ENCODE results near the gene SERINC5.
"Not testable (repeated sequence)": the region's sequence is repeated elsewhere in the genome, so short reads cannot be mapped to it uniquely, and the experiment has no call there.

The SERINC5 gene

DNA sequence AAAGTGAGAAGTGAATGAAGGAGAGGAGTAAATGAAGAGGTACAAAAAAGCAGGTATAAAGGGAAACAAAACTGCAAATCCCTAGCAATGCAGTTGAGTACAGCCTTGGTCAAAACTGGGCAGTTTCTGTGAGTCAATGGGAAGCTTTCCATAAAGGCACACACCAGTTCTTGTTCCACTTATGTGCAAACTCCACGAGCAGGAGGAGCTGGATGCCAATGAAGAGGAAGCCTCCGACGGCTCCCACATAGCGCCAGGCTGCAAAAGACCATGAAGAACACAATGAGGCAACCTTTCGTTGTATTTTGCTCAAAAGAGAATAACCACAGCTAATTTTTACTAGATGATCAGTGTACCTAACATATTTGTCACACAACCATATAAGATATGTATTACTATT, 81.1 kb downstream of the SERINC5 start:
- no peak for DNase-seq (ENCODE audit: low read depth in 2 of 3, low spot score in 1 of 3)

DNA sequence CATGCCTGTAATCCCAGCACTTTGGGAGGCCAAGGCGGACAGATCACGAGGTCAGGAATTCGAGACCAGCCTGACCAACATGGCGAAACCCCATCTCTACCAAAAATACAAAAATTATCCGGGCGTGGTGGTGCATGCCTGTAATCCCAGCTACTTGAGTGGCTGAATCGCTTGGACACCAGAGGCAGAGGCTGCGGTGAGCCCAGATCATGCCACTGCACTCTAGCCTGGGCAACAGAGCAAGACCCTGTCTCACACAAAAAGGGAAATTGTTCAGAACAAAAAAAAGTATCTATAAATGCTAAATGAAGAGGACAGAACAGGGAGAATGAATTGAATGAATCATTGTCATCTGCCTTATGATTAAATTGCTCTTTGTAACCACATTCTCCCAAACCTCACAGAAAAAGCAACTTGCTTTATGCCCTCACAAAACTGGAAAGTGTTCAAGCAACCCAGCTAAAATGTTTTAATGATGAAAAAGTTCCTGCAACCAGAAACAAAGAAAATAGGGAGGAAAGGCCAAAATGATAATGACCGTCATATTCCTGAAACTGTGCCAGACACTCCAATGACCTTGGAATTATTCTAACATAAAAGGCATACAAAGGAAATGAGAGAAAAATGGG, 83.7 kb downstream of the SERINC5 start:
- DNase-seq (ENCODE audit: low read depth in 2 of 3, low spot score in 1 of 3), result no peak

DNA sequence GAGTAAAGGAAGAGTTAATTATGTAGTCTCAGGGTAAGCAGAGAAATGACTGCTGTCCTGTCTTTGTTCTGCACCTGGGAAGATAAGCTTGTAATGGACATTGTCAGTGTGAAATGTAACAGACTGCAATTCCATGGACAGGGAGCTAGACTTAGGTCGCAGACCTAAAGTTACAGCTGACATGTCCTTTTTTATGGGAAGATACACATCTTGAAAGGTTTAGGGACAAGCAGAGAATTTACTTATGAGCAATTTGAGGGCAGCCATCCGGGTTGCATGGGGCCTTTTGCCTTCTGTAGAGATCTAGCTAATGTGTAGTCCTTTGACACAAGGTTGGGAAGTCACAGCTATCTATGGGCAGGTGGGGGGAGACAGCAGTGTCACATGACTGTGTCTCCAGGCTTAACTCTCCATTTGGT, 85.7 kb downstream of the SERINC5 start:
- DNase-seq (ENCODE audit: low read depth in 2 of 3, low spot score in 1 of 3), result no peak

- no peak for DNase-seq (ENCODE audit: low read depth in 2 of 3, low spot score in 1 of 3)
Measured at GRCh38 chr5:80168388-80169028, 87.3 kb downstream of the SERINC5 start.

- no peak for DNase-seq (ENCODE audit: low read depth in 2 of 3, low spot score in 1 of 3)
Measured at GRCh38 chr5:80165452-80165851, 90.4 kb downstream of the SERINC5 start.

DNA sequence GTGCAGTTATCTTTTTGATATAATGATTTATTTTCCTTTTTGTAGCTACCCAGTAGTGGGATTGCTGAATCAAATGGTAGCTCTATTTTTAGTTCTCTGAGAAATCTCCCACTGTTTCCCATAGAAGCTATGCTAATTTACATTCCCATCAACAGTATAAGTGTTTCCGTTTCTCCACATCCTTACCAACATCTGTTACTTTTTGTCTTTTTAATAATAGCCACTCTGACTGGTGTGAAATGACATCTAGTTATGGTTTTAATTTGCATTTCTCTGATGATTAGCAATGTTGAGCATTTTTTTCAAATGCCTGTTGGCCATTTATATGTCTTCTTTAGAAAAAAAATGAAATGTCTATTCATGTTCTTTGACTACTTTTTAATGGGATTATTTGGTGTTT, 94.7 kb downstream of the SERINC5 start:
- DNase-seq (ENCODE audit: low read depth in 2 of 3, low spot score in 1 of 3), result no peak

GRCh38 chr5:80160242-80160641, 95.6 kb downstream of the SERINC5 start:
- no peak for DNase-seq (ENCODE audit: low read depth in 2 of 3, low spot score in 1 of 3)

DNA sequence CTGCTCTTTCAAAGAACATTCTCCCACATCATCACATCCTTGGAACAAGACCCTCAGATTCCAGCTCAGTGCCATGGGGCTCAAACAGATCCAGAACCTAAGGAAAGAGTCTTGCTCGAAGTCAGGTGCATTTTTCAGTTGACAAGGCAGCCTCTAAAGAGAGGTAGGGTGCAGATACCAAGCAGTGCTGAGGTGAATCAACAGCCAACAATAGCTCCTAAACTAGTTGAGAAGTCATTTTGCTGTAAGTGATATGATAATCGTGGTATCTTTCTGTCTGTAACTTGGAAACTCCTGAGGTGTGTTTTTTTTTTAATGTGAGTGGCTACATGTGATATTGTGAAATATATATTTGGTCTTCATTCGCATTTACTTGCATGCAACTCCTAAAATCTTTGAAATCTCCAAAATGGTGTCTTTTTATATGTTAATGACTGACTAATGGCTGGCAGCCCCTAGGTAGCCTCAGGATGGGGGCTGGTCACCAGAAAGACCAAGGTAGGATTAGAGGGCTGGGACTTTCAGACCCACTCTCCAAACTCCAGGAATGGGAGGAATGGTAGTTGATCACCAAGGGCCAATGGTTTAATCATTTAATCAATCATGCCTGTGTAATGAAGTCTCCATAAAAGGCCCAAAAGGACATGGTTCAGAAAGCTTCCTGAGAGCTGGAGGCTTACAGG, 96.6 kb downstream of the SERINC5 start:
- no peak for DNase-seq (ENCODE audit: low read depth in 2 of 3, low spot score in 1 of 3)

DNA sequence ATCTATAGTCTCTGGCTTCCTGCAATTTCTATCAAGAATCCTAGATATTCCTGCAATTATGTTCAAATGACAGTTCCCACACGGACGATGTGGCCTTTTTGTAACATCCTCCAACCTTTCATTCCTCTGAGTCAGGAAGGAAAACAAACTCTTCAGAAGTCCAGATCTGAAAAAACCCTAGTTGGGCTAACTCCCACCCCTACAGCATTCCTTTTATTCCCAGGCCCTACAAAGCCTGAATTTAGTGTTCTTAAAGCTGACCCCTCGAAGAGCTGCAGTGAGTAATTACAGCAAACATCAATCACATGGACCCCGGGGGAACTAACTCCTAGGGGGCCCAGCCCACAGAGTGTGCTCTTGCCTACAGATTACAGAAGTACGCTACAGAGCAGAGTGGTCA, 99.7 kb downstream of the SERINC5 start:
- no peak for DNase-seq (ENCODE audit: low read depth in 2 of 3, low spot score in 1 of 3)

GRCh38 chr5:80154749-80155148, 101.1 kb downstream of the SERINC5 start:
- no peak for DNase-seq (ENCODE audit: low read depth in 2 of 3, low spot score in 1 of 3)

DNA sequence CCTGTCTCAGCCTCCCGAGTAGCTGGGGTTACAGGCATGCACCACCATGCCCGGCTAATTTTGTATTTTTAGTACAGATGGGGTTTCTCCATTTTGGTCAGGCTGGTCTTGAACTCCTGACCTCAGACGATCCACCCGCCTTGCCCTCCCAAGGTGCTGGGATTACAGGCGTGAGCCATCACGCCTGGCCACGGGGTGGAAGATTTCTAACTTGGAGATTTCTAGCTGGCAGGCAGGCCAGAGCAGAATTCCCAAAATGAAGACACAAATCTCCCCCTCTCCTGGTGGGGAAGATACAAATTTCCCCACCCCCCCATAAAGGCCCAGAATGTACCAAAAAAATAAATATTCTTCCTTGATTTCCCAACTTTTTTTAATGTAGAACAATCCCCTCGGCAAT, 101.6 kb downstream of the SERINC5 start:
- DNase-seq (ENCODE audit: low read depth in 2 of 3, low spot score in 1 of 3), result not testable (repeated sequence)

- DNase-seq (ENCODE audit: low read depth in 2 of 3, low spot score in 1 of 3), result no peak
Measured at GRCh38 chr5:80153586-80154126, 102.2 kb downstream of the SERINC5 start.

GRCh38 chr5:80152778-80153177, 103.1 kb downstream of the SERINC5 start:
- no peak for DNase-seq (ENCODE audit: low read depth in 2 of 3, low spot score in 1 of 3)

DNA sequence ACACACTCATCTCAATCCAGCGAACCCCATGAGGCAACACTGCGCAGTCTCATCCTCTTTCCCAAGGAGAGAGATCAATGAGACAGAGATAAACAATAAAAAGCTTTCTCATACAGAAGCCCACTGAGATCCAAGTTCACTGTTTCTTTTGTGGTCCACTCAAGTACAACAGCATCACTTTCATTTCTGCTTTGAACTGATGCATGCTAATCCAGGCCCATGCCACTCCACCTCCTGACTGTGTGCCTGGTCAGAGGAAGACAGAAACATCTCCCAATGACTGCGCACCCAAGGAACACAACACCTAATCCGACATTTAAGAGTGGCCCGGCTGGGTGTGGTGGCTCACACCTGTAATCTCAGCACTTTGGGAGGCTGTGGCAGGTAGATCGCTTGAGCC, 104.0 kb downstream of the SERINC5 start:
- DNase-seq (ENCODE audit: low read depth in 2 of 3, low spot score in 1 of 3), result no peak

DNA sequence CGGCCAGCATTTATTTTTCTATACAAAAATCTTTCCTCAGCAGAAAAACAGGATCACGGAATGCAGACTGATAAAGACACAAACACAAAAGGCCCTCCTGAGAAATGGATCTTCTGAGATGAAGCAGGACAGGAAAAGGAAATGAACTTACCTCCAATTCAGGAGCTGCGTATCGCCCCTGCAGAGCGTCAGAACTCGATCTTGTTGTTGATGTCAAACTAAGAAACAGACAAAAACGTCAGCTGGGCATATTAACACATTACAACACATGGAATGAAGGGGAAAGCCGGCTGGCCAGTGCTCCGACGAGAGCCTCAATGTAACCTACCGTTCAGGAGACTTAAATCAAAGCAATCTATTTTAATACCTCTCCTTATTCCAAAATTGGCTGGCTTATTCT, 105.1 kb downstream of the SERINC5 start:
- no peak for DNase-seq (ENCODE audit: low read depth in 2 of 3, low spot score in 1 of 3)

DNA sequence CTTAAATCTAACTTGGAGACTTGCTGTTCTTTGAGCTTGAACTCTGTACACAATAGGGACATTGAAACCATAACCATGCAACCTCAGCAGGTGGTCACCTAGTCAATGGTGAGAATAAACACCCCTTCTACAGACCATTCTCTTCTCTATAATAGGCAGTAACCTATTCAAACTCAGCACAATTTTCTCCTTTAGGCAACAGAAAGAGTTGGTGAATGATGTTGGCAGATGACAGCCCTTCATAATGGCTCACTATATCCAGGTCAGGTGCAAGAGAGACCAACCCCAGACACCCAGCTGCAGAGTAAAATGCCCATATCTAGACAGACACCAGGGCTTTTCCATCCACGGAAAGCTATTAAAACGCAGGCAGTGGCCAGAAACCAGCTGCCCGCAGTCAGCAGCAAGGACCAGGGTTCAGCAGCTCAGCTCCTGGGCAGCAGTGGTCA, 106.7 kb downstream of the SERINC5 start:
- DNase-seq (ENCODE audit: low read depth in 2 of 3, low spot score in 1 of 3), result no peak

DNA sequence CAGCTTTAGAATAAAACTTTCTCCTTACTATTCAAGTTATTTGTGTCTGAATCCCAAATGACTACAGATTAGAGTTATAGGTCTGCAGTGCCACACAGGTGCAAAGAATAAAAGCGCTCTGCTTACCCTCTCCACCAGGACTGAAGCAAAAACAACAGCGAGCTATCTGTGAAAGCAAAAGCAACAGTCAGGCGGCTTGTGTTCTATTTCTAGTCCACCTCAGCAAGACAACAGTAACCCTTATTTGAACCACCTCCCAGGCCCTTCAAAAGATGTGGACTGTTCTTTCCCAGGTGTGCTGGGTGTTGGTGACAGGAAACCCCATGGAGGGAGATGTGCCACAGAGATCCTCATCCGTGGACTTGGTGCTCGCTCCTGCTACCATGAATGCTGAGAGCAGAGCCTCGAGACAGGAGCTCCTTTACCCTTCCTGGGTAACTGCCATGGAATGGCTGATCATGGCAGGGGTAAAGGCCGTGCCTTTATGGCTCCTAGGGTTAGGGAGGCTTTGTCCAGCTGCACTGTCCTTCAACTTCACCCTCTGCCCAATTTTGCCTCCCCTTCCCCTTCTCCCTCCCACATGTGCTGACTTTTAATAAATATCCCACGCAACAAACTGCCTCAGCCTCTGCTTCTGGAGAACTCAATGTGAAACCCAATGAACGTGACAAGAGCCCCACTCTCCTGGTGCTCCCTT, 108.6 kb downstream of the SERINC5 start:
- no peak for DNase-seq (ENCODE audit: low read depth in 2 of 3, low spot score in 1 of 3)

DNA sequence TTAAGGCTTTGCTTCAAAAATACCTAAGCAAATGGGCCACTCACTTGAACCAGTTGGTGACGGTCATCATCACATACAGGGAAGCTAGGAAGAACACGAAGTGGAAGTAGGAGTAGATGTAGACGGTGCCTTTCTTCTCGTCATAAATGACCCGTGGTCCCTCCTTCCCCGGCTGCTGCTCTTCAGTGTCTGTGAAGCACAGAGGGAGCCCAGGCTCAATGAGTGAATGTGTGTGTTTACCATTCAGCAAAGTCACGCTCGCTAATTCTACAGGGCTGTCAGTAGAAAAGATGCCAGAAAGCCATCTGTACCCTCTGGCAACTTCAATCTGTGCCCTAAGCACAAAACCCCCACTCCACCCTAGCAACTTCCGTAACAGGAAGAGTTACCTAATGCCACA, 109.8 kb downstream of the SERINC5 start:
- no peak for DNase-seq (ENCODE audit: low read depth in 2 of 3, low spot score in 1 of 3)

- no peak for DNase-seq (ENCODE audit: low read depth in 2 of 3, low spot score in 1 of 3)
Measured at GRCh38 chr5:80143491-80143890, 112.4 kb downstream of the SERINC5 start.

- DNase-seq (ENCODE audit: low read depth in 2 of 3, low spot score in 1 of 3), result no peak
Measured at GRCh38 chr5:80142996-80143395, 112.9 kb downstream of the SERINC5 start.

GRCh38 chr5:80141681-80142080, 114.2 kb downstream of the SERINC5 start:
- no peak for DNase-seq (ENCODE audit: low read depth in 2 of 3, low spot score in 1 of 3)

Measured in stimulated activated CD4-positive, alpha-beta T cell treated with anti-CD3 and anti-CD28 coated beads, Interleukin-12 subunit alpha, Interleukin-12 subunit beta, amount 100 ng/mL, for 48 hours (primary cell).